HEK293 (cell line): ENCODE measurements around the gene TAF11L9.
"Not testable (repeated sequence)": the region's sequence is repeated elsewhere in the genome, so short reads cannot be mapped to it uniquely, and the experiment has no call there.

Source experiments
- CTCF ChIP-seq: fragments of 450-650 bp; formaldehyde crosslinking; IDR thresholded peaks from 2 replicates; pipeline ENCODE4 v1.5.1; 2016; ENCODE audit warnings: missing biosample characterization, missing genetic modification characterization
- PRDM1 ChIP-seq: fragments of 450-650 bp; formaldehyde crosslinking; IDR thresholded peaks from 2 replicates; pipeline ENCODE4; 2016; ENCODE audit warnings: missing biosample characterization, missing genetic modification characterization
- YY1 ChIP-seq: fragments of 450-650 bp; formaldehyde crosslinking; IDR thresholded peaks from 2 replicates; pipeline ENCODE4 v1.5.1; 2018; ENCODE audit warnings: missing biosample characterization, missing genetic modification characterization
- ZNF121 ChIP-seq: fragments of 450-650 bp; formaldehyde crosslinking; IDR thresholded peaks from 2 replicates; pipeline ENCODE4 v1.5.1; 2016; ENCODE audit warnings: missing biosample characterization, missing genetic modification characterization
- ZNF558 ChIP-seq: fragments of 450-650 bp; formaldehyde crosslinking; IDR thresholded peaks from 2 replicates; pipeline ENCODE4 v1.5.1; 2016; ENCODE audit warnings: missing biosample characterization, missing genetic modification characterization
- ZNF580 ChIP-seq: fragments of 450-650 bp; formaldehyde crosslinking; IDR thresholded peaks from 2 replicates; pipeline ENCODE4 v1.5.1; 2016; ENCODE audit warnings: missing biosample characterization, missing genetic modification characterization
- ZNF747 ChIP-seq: fragments of 450-650 bp; formaldehyde crosslinking; IDR thresholded peaks from 2 replicates; pipeline ENCODE4 v1.5.1; 2016; ENCODE audit warnings: missing biosample characterization, missing genetic modification characterization
- ZNF792 ChIP-seq: fragments of 450-650 bp; formaldehyde crosslinking; IDR thresholded peaks from 2 replicates; pipeline ENCODE4 v1.5.1; 2016; ENCODE audit warnings: missing biosample characterization, missing genetic modification characterization
- ZNF843 ChIP-seq: fragments of 450-650 bp; formaldehyde crosslinking; IDR thresholded peaks from 2 replicates; pipeline ENCODE4 v1.5.1; 2016; ENCODE audit warnings: missing biosample characterization, missing genetic modification characterization
- ZSCAN5A ChIP-seq: fragments of 450-650 bp; formaldehyde crosslinking; IDR thresholded peaks from 2 replicates; pipeline ENCODE4 v1.5.1; 2016; ENCODE audit warnings: missing biosample characterization, missing genetic modification characterization
- TF ChIP-seq, protein P1 (sequence below): fragments of 450-650 bp; formaldehyde crosslinking; IDR thresholded peaks from 2 replicates; pipeline ENCODE4 v1.5.1; 2017; ENCODE audit warnings: missing biosample characterization, missing genetic modification characterization

DNA sequence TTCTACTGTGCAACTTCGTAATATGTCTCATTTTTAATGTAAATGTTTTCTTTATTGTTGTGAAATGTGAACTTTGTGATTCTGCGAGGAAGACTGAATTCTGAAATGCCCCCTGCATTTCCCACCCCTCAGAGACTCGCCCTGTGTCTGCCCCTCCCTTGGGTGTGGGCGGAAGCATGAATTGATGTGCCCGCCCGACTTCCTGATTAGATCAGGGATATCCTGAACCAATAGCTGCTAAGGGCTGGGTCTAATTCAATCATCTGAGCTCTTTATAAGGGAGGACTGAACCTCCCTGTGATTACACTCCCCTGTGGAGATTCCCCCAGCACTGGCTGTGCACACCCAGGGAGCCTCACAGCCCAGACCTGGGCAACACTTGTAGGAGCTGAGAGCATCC is 9.7 kb upstream of the TAF11L9 start, which contains the start of gene TAF11L11:
- not testable (repeated sequence) for TF ChIP-seq CTCF; YY1; ZNF843; ZNF792 (tag by site-specific recombination); PRDM1 (tag by site-specific recombination); ZNF580 (tag by site-specific recombination); ZNF121 (tag by site-specific recombination); ZNF747; ZSCAN5A (tag by site-specific recombination); ZNF558
- TF ChIP-seq, protein P1, sequence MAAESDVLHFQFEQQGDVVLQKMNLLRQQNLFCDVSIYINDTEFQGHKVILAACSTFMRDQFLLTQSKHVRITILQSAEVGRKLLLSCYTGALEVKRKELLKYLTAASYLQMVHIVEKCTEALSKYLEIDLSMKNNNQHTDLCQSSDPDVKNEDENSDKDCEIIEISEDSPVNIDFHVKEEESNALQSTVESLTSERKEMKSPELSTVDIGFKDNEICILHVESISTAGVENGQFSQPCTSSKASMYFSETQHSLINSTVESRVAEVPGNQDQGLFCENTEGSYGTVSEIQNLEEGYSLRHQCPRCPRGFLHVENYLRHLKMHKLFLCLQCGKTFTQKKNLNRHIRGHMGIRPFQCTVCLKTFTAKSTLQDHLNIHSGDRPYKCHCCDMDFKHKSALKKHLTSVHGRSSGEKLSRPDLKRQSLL: not testable (repeated sequence)
